Putamen (tissue), 1 donor: ENCODE measurements around the gene GCA.

Experiments used
- DNase-seq: peaks from one replicate; pipeline ENCODE4 v3.0.0-alpha.2; 2016; ENCODE audit warnings: low spot score

GCA gene

DNA sequence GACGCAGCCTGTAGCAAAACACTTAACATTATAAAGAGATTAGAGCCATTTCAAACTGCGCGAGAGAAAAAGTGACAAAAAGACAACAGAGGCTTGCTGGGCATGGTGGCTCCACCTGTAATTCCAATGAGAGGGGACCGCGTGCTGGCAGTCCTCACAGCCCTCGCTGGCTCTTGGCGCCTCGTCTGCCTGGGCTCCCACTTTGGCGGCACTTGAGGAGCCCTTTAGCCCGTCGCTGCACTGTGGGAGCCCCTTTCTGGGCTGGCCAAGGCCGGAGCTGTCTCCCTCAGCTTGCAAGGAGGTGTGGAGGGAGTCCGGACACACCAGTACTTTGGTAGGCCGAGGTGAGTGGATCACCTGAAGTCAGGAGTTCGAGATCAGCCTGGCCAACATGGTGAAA is 16.1 kb upstream of the GCA start:
- DNase-seq, result no peak

DNA sequence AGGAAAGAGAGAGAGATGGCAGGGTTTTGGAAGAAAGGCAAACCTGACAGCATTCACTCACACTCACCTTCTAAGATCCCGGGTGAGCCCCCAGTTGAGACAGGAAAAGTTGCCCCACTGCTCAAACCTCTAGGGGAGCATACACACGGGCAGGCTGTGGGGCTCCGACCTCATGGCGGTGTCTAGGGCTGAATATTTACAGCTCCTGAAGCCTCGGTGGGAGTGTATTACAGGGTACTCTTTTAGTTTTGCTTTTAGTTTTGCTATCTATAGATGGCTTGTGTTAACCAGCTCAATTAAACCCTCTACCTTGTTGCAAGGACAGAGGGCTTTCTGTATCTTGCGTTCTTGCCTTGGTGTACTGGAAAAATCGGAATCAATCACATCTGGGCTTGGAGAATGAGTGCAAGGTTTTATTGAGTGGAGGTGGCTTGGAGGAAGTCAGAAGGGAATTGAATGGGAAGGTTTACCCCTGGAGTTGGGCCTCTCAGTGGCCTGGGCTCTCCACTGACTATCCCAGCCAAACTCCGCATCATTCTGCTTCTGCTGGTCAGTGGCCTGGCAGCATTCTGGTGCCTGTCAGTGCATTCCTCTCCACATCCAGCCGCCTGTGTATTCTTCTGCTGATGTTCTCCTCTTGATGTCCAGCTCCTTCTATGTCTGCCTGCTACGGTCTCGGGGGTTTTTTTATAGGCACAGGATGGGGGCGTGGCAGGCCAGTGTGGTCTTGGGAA is 15.3 kb upstream of the GCA start:
- DNase-seq, result no peak

DNA sequence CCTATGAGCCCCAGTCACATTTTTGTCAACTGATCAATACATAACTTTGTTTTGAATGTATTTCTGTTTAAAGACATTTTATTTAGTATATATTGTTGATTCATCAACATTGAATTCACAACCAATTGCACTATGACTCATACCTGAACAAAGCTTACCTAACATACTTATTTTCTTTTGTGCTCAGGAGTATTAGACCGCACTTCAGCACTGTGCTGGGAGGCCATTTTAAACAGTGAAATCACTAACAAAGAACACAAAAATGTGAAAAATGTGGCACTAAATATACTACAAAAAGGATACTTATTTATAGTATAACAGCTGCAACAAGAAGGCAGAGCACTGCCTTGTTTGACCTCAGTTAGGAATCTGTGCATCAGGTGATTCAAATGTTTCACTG is 13.1 kb upstream of the GCA start:
- DNase-seq, result no peak

DNA sequence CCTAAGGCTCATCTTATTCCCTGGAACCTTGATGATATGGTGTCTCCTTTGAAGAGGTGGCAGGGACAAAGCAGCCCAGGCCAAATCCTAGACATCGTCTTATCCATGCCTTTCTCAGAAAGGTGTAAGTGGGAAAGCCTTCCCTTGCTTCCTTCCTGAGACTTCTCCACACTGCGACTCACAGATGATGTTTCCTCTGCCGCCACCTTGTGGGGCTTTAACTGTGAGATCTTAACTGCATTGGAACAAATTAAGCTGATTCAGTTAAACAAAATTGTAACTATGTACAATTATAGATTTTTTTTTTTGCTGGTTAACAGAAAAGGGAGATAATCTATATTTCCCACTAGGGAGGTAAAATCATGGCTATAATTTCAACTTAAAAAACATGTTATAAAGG is 10.0 kb upstream of the GCA start:
- DNase-seq, result no peak

DNA sequence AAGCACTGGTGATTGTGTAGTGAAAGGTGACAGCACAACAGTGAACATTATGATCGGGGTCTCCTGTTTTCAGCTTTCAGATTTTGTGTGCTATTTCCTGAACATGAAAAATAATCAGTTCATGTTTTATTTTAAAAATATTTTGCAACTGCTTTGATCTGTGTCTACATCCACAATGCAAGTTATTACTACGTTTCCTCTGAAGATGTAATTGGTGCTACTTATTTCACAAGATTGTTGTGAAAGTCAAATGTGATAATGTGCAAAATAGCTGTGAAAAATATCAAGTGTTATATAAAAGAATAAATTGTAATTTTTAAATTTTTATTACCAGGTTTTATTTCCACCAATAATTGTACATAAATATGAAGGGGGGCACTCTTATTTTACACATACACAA is 6.1 kb upstream of the GCA start:
- no peak for DNase-seq

DNA sequence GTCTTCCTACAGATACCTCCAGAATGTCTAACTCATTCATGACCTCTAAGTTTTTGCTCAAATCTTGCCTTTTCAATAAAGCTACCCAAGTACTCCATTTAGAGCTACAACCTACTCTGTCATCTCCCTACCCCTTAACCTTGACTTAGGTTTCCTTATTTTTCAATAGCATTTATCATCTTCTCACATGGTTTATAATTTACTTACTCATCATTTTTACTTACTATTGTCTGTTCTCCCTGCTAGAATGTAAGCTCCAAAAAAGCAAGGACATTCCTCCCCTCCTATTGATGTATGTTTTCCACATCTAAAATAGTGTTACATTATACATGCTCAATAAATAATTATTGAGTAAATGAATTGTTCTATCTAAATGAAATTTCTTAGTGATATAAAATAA is 3.1 kb upstream of the GCA start:
- no peak for DNase-seq

DNA sequence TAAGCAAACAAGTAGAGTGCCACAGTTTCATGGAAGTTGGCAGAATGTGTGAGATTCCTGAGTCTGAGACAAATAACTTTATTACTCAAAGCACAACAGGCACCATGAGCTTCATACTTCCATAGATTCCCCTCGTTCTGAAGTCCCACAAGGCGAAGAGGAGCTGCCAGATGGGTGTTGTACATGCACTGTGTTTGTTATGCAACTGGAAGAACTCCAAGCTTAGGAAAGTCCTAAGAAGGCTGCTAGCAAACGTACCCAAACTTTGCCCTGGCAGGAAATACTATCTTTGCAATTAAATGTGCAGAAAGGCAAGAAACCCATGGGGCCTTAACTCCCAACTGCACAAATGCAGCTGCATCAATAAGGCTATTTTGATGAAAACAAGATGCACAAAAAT is 1.6 kb upstream of the GCA start:
- no peak for DNase-seq

DNA sequence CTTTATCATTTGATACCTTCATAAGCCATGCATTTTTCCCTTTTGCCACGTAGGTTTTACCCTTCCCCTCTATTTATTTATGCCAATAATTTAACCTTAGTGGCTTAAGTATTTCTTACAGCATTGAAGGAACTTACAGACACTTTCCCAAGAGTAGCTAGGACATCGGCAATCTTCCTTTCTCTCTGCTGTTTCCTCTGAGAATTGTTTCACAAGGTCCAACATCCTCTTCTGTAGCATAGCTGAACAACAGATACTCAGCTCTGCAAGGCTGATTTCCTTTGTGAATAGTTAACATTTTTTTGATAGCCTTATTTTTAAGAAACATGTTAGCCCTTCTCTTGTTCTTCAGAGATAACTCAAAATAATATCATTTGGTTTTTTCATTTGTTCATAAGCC is 1.1 kb upstream of the GCA start:
- DNase-seq, result no peak

DNA sequence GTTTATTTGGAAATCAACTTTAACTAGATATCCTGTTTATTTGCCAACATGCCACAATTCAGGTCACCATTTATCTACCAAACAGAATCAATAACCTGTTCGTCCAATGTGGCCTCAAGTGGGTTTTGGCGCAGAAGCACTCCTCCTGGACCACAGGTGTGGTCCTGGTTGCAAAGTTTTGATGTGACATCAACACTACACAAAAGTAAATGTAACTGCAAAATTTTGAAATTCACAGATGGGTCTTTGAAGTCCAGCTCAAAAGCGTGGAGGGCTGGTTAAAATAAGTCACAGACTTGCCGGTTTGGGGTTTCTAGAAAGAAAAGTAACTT is 474 bp upstream of the GCA start:
- no peak for DNase-seq

DNA sequence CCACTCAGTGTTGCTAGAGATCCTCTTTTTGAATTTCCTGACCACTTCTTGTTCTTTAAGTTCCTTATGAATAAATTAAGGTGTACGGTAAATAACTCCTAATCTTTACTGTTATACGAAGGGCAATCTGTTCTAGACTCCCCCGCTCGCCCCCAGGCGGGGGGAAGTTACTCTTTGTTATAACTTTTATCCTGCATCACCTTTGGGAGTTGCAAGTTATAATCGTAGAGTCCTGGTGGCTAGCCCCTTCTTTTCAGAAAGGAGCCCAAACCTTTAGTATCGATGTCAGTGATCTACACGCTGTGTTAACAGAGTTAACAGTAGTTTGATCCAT is 652 bp downstream of the GCA start:
- DNase-seq, result no peak

DNA sequence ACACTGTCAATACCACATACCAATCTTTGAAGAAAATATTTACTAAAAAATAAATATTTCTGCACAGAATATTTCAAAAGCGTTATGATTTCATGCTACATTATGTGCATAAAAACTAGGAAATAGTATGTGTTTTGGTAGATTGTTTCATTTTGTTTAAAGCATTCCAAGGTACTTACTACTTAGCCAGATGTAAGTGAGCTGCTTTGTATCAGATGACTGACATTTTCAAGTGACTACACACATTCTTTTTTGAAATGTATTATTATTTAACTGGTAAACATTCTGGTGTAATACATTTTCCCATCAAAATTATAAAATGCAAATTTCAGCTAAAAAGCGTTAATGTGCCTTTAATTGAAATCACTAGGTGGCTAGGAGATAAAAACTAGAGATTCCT is 21.5 kb downstream of the GCA start:
- DNase-seq, result no peak

DNA sequence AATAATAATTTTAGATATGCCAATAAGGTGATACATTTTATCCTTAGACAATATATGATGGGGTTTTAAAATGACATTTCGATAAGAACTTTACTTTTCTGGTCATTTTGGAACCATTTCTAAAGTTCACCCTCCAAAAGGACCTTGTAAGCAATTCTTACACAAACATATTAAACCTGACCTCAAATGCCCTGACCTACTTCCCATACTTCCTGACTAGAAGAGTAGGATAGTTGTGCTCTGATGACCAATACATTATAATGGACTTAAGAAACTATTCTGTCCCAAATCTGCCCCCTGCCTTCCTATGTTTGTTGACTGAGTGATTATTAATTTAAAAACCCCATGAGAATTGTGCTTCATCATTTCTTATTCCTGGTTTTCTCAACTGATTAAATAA is 24.6 kb downstream of the GCA start:
- DNase-seq, result no peak

DNA sequence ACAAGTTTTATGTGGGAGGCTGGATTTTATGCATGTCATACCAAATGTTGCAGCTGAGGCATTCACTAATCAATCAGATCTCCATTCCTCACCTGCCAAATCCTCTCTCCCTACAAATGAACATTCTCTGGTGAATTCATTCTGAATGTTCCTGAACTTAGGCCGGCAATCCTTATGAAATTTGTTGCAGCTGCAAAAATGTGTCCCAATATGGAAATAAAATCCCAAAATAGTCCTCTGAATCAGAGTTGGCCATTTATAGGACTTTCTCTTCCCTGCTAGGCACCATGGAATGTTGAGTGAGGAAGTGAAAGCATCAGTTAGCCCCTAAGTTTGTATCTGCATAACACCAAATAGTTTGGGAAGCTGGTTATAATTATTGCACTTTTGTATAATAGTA is 25.6 kb downstream of the GCA start:
- DNase-seq, result no peak

DNA sequence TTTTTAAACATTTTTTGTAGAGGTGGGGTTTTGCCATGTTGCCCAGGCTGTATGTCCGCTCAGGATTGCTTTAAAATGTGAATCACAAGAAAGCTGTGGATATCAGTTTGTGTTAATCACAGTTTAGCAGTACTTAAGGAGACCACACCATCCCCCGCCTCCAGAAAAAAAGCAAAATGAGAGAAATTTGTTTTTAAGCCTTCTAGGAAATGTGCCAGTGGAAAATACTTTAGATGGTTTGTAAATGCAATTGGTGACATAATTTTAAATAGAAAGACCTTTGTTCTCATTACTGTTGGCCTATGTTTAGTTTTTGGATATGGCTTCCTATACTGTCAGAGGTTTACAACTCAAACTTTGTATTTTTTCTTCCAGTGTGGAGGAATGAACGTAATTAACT is 27.0 kb downstream of the GCA start:
- DNase-seq, result no peak

DNA sequence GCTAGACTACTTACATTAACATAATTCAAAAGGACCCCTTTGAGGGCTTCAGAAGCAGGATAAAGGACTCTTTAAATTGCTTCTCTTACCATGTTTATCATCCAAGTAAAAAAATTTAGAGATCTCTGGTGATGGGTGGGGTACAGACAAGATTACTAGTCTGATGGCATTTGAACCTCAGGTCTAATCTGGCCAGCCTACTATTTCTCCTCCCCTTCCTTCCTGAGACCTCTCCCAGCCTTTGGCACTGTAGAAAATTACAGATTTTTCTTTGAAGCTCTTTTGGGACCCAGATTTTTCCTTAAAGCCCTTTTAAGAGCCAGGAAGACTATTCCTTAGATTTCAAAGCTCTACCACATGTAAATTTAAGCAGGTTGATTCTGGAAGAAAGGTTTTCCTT is 28.9 kb downstream of the GCA start:
- no peak for DNase-seq

DNA sequence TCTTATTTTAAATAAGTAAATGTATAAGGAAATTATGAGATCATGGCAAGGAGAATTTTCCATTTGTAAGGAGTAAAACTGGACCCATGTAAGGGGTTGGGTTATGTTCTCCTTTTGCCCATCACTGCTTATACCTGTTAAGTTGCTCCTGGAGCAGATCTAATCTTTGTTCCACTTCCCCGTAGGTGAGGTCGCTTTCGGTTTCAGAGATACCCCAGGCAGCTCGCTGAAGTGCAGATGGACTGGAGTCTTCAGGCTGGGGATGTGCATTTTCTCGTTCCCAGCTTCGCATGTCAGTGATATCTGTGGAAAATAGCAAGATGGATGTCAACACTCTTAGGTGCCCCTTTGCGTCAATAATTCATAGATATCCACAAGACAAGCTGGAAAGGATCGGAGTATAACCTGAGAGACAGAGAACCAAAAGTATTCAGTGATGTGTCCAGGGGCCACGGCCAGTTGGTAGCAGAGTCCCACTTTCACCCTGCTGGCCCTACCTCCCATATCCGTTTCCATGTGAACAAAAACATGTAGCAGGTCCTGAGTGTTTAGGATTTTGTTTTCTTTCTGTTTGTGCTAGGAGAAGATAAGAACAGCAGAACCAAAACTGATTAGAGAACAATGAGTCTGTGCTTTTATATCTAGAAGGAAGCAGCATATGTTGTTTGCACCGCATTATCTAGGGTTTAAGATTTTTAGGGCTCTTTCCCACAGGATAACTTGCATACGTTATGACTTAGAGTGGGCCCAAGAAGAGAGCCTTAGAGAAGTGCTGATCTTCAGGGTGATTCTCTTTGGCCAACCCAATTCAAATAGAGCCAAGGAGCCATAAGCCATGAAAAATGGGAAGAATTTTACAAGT is 36.0 kb downstream of the GCA start:
- DNase-seq, result no peak

DNA sequence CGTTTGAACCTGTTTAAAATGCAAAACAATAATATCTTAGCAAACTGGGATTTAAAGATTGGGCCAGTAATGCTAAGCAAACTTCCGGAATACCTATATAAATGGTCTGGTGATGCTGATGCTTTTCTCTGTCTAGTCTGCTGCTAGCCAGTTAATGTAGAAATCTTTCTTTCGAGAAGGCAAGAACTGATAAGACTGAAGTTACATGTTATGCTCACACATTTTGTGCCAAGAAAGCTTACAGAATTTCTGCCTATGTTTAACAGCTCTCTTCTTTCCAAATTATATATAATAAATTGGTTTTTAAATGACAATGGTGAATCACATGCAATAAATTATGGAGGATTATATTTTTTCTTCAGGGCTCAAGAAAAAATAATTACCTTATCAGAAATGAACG is 37.9 kb downstream of the GCA start:
- no peak for DNase-seq

DNA sequence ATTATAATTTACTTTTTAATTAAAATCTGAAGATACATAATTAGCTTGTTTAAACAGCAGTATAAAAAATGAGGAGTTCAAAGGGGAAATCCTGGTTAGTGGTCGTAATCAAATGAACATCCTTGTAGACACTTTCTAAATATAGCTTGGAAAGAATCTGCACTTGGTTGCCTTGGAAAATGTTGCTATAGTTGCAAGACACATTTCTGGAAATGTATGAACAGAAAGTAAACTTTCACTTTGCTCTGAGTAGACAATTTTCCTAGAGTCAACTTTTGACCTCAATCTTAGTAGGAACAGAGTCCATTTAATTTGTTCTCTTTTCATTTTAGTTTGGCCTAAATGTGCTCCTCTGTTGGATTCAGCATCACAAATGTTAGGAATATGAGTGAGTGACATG is 38.3 kb downstream of the GCA start:
- DNase-seq, result no peak

DNA sequence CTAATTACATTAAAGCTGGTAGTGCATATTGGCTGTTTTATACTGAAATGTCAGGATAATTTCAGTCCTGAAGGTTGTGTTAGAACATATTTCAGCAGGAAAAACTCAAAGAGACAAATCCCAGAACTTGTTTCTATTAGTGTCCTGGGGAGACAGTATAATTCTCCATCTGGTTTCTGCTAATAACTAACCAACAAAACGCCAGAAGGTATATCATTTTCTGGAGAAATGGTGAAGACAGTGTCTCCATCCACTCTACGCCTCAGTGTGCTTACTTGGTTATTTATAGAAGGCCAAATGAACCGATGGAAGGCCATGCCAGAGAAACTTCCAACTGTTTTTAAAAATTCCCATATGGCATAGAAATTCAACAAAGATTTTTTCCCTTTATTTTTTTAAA is 41.6 kb downstream of the GCA start:
- DNase-seq, result no peak

DNA sequence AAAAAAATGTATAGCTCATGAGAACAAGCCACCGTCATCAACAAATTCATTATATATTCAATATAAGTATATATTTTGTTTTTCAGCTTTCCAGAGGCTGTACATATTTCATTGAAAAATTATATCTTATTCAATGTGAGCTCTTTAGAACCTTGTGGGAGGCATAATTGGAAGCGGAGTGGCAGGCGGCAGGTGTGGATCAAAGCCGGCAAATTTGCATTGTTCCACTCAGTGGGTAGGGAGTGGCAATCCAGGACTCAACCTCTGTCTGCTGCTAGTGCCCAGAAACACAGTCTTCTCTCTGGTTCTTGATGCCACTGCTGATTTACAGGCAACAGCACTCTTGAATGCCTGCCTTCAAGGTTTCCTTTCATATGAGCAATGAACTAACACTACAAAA is 46.9 kb downstream of the GCA start:
- DNase-seq, result peak; percentile 7

DNA sequence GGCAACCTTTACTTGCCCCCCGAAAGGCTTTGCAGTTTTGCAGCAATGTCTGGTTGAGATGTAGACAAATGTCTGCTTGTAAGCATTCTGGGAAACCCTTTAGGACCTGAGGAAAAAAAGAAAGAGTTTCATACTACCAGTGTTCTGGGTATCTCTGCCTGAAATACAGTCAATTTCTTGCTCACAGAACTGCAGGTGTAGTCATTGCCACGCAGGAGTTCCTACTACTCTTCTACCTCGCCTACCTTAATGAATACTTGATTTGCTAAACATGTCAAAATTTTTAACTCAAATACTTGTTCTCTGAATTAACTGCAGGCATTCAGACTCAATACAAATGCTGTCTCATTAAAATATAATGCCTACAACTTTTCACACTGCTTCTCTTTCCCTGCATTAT is 56.4 kb downstream of the GCA start:
- peak; percentile 22 for DNase-seq

DNA sequence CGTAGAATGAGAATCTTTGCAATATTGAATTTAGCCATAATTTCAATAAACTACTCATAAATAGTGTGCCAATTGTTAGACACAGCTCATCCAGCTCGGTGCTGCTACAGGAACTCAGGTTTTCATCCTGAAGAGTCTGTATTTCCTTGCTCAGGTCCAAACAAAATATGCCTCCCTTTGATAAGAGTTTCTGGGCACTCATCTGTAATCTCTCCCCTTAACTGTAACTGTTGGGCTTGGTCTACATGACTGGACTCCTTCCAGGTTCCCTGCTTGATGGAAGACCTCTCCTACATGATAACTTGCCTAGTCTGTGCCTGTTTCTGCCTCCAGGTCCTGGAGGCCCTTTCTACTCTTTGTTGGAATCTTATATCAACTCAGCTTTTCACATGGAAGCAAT is 57.9 kb downstream of the GCA start:
- no peak for DNase-seq

DNA sequence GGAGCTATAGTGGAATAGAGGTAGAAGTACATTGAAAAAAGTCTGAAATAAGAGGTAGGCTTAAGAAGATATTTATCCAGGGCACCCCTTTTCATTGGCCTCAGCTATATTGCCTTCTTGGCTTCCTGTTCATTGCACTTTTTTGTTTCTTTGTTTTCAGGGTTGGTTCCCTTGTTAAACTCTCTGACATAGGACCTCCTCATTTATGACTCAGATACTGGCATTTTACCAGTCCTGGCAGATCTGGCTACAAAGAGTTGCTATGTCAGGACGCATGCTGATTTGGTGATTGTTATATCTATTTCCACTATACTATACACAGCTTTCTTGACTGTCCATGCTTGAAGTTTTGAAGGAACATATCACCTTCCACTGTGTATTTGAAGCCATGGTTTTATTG is 60.0 kb downstream of the GCA start:
- DNase-seq, result no peak
